Embryonic facial prominence (tissue), 1 donor: ENCODE data around the gene MAP3K8.
"Not testable (repeated sequence)": the region's sequence is repeated elsewhere in the genome, so short reads cannot be mapped to it uniquely, and the experiment has no call there.

Experiments
- DNase-seq: peaks from one replicate; pipeline ENCODE4 v3.0.0-alpha.2; 2016; ENCODE audit errors: extremely low spot score

The MAP3K8 gene

GRCh38 chr10:30447125-30447799 lies 13.3 kb downstream of the MAP3K8 start:
- no peak for DNase-seq

DNA sequence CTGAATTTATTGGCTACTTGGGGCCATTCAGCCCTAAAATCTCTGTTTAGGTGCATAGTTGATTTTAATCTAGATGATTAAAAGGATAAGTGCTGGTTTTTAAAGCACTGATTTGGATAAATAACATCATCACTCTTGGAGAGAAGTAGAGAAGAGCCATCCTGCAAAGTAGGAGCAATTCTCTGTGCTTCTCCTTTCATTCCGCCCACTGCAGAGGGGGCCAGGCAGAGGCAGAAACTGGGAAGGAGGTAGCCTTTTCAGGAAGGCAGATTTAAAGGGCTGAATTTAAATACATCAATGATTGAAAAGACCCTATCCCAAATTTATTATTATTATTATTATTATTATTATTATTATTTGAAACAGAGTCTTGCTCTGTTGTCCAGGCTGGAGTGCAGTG lies 14.1 kb downstream of the MAP3K8 start:
- no peak for DNase-seq

DNA sequence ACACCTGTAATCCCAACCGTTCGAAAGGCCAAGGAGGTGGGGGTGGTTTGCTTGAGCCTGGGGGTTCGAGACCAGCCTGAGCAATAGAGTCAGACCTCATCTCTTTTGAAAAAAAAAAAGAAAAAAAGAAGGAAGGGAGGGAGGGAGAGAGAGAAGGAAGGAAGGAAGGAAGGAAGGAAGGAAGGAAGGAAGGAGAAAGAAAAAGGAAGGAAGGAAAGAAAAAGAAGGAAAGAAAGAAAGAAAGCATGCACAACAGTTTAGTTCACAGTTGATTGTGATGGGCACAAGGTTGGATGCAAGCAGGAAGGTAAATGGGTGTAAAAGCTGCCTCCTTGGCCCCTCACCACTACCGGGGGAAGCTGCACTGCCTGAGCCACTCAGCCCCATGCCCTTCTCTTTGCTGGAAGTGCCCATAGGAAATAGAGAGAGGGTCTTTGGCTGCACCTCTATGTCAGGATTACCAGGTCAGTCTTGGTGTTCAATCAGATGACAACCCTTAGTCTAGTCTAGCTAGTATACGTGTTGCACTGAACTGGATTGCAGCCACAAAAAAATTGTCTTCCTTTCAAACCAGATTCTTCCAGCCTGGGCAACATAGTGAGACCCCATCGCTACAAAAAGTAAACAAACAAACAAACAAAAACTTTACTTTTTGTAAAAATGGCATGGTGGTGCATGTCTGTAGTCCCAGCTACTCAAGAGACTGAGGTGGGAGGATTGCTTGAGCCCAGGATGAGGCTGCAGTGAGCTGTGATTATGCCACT lies 20.0 kb downstream of the MAP3K8 start:
- DNase-seq = no peak

- no peak for DNase-seq
Measured at GRCh38 chr10:30454744-30455510, 20.9 kb downstream of the MAP3K8 start.

DNA sequence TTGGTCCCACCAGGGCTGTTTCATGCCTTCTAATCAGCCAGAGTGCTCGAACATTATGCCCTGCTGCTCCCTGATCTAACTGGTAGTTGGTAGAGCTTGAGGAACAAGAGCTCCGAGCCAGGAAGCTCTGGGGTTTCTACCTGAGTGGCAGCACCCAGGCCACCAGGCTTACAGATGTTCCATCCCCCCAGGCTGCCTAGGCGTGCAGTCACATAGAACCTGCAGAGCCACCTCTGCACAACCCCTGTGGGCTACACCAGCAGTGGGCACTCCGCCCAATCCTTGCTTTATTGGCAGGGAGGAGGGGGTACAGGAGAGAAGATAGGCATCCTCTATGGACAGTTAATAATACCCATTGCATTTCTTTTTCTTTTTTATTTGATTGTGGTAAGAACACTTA lies 21.8 kb downstream of the MAP3K8 start:
- DNase-seq = no peak

GRCh38 chr10:30456266-30456665 lies 22.3 kb downstream of the MAP3K8 start:
- DNase-seq = no peak

DNA sequence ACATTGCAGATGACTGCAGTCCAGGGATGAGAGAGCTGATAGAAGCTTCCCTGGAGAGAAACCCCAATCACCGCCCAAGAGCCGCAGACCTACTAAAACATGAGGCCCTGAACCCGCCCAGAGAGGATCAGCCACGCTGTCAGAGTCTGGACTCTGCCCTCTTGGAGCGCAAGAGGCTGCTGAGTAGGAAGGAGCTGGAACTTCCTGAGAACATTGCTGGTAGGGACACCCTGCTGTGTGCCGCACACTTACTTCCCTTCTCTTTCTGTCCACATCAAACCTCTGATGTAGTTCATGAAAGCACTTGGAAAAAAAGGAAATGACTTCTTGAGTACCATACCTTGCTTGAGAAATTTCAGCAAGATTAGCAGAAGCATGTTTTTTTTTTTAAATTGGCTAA lies 25.3 kb downstream of the MAP3K8 start:
- DNase-seq = no peak

DNA sequence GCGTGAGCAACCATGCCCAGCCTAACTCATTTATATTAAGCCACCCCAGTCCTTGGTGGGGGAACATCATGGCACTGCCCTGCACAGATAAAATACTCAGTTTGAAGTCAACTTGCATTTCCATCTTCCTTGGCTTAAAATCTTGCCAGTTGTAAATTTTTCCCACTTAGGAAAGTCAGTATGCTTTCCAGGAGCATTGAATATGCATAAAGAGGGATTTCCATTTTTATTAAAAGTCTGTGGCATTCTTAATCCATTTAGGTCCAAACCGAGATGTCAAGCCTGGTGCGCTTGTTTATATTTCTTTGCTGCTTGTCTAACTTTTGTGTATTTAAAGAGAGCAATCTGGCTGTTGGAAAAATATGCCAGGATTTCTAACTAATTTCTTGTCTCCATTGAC lies 26.1 kb downstream of the MAP3K8 start:
- DNase-seq = no peak

- DNase-seq = no peak
Measured at GRCh38 chr10:30462513-30462912, 28.5 kb downstream of the MAP3K8 start.

GRCh38 chr10:30463944-30464451 lies 30.0 kb downstream of the MAP3K8 start:
- DNase-seq = no peak

DNA sequence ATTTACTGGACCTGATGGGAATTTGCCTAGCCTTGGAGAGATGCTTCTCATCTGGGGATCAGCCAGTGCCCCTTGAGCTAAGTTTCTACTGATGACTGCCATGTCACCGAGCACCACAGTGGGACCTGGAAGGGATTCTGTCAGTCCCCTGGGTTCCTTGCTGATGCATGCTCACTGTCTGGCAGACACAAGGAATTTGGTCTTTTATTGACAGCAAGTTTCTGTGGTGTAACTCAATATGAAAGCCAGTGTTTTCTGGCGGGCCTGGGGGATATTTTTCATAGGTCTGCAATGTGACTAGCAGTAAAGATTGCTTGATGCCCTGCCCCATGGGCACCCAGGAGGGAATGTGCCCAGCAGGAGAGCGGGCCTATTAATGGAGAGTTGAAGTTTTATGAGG lies 30.7 kb downstream of the MAP3K8 start:
- no peak for DNase-seq

DNA sequence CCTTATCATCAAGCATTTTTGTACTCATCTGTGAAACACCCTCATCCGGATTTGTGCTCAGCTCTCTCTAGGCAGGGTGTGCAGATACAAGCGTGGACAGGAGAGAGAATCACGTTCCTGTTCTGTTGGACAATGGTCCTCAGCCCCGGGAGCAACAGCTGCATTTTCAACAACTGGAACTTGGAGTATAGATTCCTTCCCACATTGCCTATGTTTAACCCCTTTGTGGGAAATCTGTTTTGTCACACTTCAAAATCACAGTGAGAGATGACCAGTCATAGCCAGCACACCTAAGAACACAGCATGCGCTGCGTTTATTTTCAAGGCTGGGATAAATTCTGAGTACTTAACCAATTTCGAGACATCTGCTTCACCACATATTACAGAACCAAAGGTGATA lies 32.5 kb downstream of the MAP3K8 start:
- no peak for DNase-seq

GRCh38 chr10:30467651-30468338 lies 33.8 kb downstream of the MAP3K8 start:
- DNase-seq = no peak

- DNase-seq = no peak
Measured at GRCh38 chr10:30472414-30473155, 38.6 kb downstream of the MAP3K8 start.

GRCh38 chr10:30475515-30475914 lies 41.5 kb downstream of the MAP3K8 start:
- not testable (repeated sequence) for DNase-seq

DNA sequence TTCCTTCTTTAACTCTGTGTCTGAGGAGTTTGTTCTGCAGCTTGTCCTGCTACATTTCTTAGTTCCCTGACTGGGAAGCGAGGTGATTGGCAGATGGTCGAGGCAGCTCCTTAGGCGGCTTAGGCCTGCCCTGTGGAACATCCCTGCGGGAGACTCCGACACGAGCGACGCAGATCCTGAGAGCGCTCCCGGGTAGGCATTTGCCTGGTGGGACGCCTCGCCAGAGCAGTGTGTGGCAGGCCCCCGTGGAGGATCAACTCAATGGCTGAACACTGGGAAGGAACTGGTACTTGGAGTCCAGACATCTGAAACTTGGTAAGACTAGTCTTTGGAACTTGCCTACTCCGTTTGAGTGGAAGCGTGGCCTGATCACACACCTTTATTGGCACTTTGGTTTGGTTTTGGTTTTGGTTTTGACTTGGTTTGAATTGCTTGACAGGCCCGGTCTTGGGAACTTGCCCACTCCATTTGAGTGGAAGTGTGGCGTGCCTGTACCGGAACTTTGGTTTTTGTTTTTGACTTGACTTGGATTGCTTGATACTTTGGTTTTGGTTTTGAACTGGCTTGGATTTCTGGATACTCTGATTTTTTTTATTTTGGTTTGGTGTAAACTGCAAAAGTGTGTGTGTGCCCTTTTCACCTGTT lies 42.6 kb downstream of the MAP3K8 start:
- no peak for DNase-seq

GRCh38 chr10:30479513-30479912 lies 45.5 kb downstream of the MAP3K8 start:
- not testable (repeated sequence) for DNase-seq

GRCh38 chr10:30481603-30482002 lies 47.6 kb downstream of the MAP3K8 start:
- DNase-seq = no peak

DNA sequence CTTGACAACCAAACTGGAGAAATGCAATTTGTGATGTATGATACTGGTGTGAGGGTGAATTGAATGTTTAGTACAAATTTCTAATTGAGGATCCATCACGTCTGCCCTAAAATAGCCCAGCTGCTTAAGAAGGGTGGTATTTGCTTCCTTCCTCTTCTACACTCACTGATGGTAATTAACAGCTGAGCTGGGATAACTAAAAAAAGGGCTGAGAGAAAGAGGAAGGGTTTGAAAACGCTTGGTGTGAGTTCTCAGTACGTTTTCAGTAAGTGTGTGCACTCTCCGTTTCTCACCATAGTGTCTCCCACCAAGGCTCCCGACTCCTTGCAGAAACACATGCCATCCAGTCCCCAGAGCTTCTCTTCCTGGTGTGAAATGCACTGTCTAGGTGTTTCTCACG lies 54.3 kb downstream of the MAP3K8 start:
- DNase-seq = no peak

DNA sequence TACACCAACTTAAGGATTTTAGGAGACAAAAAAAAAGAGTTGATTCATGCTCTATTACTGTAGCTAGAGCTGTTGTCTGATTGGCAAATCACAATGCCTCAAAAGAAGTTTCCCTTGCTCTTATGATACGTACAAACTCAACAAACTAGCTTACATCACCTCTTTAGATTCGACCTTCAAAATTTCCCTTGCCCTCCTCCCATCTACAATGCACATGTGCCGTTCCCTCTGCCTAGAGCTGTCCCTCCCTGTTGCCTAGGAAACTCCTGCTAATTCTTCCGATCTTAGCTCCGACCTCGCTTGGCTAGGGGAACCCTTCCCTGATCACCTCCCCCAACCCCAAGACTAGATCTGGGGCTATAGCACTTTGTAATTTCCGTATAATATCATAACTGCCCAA lies 55.4 kb downstream of the MAP3K8 start:
- DNase-seq = no peak
